ENCODE data around the gene CLEC18C.
"Not testable (repeated sequence)": the region's sequence is repeated elsewhere in the genome, so short reads cannot be mapped to it uniquely, and the experiment has no call there.

CLEC18C gene

DNA sequence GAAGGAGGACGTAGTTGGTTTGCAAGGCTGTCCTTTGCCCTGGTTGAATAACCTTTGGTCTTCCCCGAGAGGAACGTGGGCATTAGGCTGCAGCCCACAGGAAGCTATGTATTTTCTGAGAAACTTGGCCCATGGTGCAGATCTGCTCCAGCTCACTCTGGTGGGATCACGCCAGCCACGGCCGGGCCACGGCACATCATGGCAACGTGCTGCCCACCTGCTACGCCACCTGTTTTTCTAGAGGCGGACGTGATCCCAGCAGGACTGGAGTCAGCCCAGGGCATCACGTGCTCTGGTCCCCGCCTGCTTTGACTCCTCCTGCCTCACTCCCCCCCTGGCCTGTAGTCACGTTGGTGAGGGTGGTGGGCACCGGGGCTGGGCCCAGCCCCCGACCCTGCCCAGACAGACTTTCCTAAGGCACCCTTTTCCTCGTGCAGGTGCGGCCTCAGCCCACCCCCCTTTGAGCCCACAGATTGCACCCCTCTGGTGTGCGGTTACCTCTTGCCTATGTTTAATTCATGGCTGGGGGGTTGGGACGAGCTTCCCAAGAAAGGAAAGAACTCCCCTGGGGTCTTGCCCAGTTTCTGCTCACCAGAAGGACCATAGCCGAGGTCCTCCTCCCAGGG, at the start of gene CLEC18C:
TSS of gene CLEC18C (plus strand) at position 576 of the 626 bp plus-strand sequence. CDS start 492 bp downstream, outside the sequence.
- not testable (repeated sequence) for DNase-seq (ENCODE audit: low read depth); H3K4me3 ChIP-seq (ENCODE audit: low read length); H3K4me1 ChIP-seq (ENCODE audit: control insufficient read depth, insufficient read depth, low read length); H3K27me3 ChIP-seq (replicated peaks; ENCODE audit: control insufficient read depth, insufficient read depth, low read length); H3K9me3 ChIP-seq (ENCODE audit: control insufficient read depth, low read length); H3K9ac ChIP-seq (ENCODE audit: low read length); H3K36me3 ChIP-seq (ENCODE audit: control insufficient read depth, insufficient read depth, low read length, severe bottlenecking)

DNA sequence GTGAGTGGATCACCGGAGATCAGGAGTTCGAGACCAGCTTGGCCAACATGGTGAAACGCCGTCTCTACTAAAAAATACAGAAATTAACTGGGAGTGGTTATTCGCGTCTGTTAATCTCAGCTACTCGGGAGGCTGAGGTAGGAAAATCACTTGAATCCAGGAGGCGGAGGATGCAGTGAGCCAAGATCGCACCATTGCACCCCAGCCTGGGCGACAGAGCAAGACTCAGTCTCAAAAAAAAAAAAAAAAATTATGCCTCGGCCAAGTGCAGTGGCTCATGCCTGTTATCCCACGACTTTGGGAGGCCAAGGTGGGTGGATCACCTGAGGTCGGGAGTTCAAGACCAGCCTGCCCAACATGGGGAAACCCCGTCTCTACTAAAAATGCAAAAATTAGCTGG, 49.8 kb upstream of the CLEC18C start:
- H3K27me3 ChIP-seq (replicated peaks; ENCODE audit: control insufficient read depth, insufficient read depth, low read length); H3K4me3 ChIP-seq (ENCODE audit: low read length); H3K9ac ChIP-seq (ENCODE audit: low read length); DNase-seq (ENCODE audit: low read depth); H3K9me3 ChIP-seq (ENCODE audit: control insufficient read depth, low read length); H3K4me1 ChIP-seq (ENCODE audit: control insufficient read depth, insufficient read depth, low read length): not testable (repeated sequence)
- peaks cover 50% of the 10 kb centered on the region for H3K36me3 ChIP-seq (ENCODE audit: control insufficient read depth, insufficient read depth, low read length, severe bottlenecking)

- not testable (repeated sequence) for H3K9ac ChIP-seq (ENCODE audit: low read length); H3K4me3 ChIP-seq (ENCODE audit: low read length); H3K4me1 ChIP-seq (ENCODE audit: control insufficient read depth, insufficient read depth, low read length); H3K27me3 ChIP-seq (replicated peaks; ENCODE audit: control insufficient read depth, insufficient read depth, low read length); DNase-seq (ENCODE audit: low read depth); H3K9me3 ChIP-seq (ENCODE audit: control insufficient read depth, low read length)
- H3K36me3 ChIP-seq (ENCODE audit: control insufficient read depth, insufficient read depth, low read length, severe bottlenecking) = peaks cover 67% of the 10 kb centered on the region
These were observed 47.4 kb upstream of the CLEC18C start for GRCh38 chr16:70126226-70126625.

- not testable (repeated sequence) for H3K9me3 ChIP-seq (ENCODE audit: control insufficient read depth, low read length); H3K4me3 ChIP-seq (ENCODE audit: low read length)
- H3K36me3 ChIP-seq (ENCODE audit: control insufficient read depth, insufficient read depth, low read length, severe bottlenecking) = peaks cover 66% of the 10 kb centered on the region
These were observed 45.9 kb upstream of the CLEC18C start for GRCh38 chr16:70127706-70128105.

GRCh38 chr16:70128844-70129243, 44.7 kb upstream of the CLEC18C start:
- H3K27me3 ChIP-seq (replicated peaks; ENCODE audit: control insufficient read depth, insufficient read depth, low read length); H3K4me1 ChIP-seq (ENCODE audit: control insufficient read depth, insufficient read depth, low read length); H3K9ac ChIP-seq (ENCODE audit: low read length); H3K9me3 ChIP-seq (ENCODE audit: control insufficient read depth, low read length); DNase-seq (ENCODE audit: low read depth); H3K4me3 ChIP-seq (ENCODE audit: low read length): not testable (repeated sequence)
- peaks cover 66% of the 10 kb centered on the region for H3K36me3 ChIP-seq (ENCODE audit: control insufficient read depth, insufficient read depth, low read length, severe bottlenecking)

More at GRCh38 chr16:70127706-70128105, 45.9 kb upstream of the CLEC18C start:
- not testable (repeated sequence) for DNase-seq (ENCODE audit: low read depth); H3K27me3 ChIP-seq (replicated peaks; ENCODE audit: control insufficient read depth, insufficient read depth, low read length); H3K4me1 ChIP-seq (ENCODE audit: control insufficient read depth, insufficient read depth, low read length); H3K9ac ChIP-seq (ENCODE audit: low read length)

GRCh38 chr16:70135796-70136195, 37.8 kb upstream of the CLEC18C start:
- not testable (repeated sequence) for DNase-seq (ENCODE audit: low read depth); H3K9ac ChIP-seq (ENCODE audit: low read length); H3K4me1 ChIP-seq (ENCODE audit: control insufficient read depth, insufficient read depth, low read length); H3K9me3 ChIP-seq (ENCODE audit: control insufficient read depth, low read length); H3K4me3 ChIP-seq (ENCODE audit: low read length); H3K27me3 ChIP-seq (replicated peaks; ENCODE audit: control insufficient read depth, insufficient read depth, low read length)
- peaks cover 72% of the 10 kb centered on the region for H3K36me3 ChIP-seq (ENCODE audit: control insufficient read depth, insufficient read depth, low read length, severe bottlenecking)

- not testable (repeated sequence) for H3K4me3 ChIP-seq (ENCODE audit: low read length); H3K4me1 ChIP-seq (ENCODE audit: control insufficient read depth, insufficient read depth, low read length); H3K9me3 ChIP-seq (ENCODE audit: control insufficient read depth, low read length); H3K27me3 ChIP-seq (replicated peaks; ENCODE audit: control insufficient read depth, insufficient read depth, low read length); H3K9ac ChIP-seq (ENCODE audit: low read length); DNase-seq (ENCODE audit: low read depth)
- peaks cover 75% of the 10 kb centered on the region for H3K36me3 ChIP-seq (ENCODE audit: control insufficient read depth, insufficient read depth, low read length, severe bottlenecking)
These were observed 37.0 kb upstream of the CLEC18C start for GRCh38 chr16:70136595-70136994.

DNA sequence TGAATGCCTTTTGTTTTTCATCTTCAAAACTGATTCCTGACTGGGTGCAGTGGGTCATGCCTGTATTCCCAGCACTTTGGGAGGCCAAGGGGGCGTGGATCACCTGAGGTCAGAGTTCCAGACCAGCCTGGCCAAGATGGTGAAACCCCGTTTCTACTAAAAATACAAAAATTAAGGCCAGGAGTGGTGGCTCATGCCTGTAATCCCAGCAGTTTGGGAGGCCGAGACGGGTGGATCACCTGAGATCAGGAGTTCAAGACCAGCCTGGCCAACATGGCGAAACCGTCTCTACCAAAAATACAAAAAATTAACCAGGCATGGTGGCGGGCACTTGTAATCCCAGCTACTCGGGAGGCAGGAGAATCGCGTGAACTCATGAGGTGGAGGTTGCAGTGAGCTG, 30.8 kb upstream of the CLEC18C start:
- H3K27me3 ChIP-seq (replicated peaks; ENCODE audit: control insufficient read depth, insufficient read depth, low read length); H3K9ac ChIP-seq (ENCODE audit: low read length); H3K4me3 ChIP-seq (ENCODE audit: low read length); DNase-seq (ENCODE audit: low read depth); H3K4me1 ChIP-seq (ENCODE audit: control insufficient read depth, insufficient read depth, low read length); H3K9me3 ChIP-seq (ENCODE audit: control insufficient read depth, low read length): not testable (repeated sequence)
- H3K36me3 ChIP-seq (ENCODE audit: control insufficient read depth, insufficient read depth, low read length, severe bottlenecking) = peaks cover 65% of the 10 kb centered on the region

DNA sequence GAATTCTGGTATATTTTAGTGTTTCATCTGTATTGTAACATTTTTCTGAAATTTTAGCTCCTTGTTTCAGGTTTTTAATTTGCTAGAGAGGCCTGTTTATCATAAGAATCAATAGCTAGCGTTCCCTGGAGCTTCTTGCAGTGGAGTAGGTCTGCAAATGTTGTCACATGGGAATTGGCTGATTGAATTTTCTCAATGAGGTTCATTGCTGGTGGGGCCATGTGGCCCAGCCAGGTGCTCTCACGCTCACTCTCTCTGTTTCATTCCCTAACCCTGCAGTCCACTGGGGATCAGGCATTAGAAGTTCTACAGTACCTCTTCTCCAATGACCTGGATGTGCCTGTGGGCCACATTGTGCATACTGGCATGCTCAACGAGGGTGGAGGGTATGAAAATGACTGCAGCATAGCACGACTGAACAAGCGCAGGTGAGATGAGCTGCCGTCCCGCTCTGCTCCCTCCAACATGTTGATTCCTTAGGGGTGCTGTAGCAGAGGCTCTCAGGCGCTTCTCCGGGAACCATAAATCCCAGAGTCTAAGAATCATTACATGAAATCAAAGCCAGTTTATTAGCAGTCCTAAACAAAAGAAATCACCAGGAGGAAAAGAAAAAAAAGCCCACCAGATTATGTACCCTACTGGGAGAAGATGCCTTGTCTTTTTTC, 30.2 kb upstream of the CLEC18C start:
- DNase-seq (ENCODE audit: low read depth); H3K4me1 ChIP-seq (ENCODE audit: control insufficient read depth, insufficient read depth, low read length); H3K9ac ChIP-seq (ENCODE audit: low read length); H3K9me3 ChIP-seq (ENCODE audit: control insufficient read depth, low read length); H3K4me3 ChIP-seq (ENCODE audit: low read length); H3K27me3 ChIP-seq (replicated peaks; ENCODE audit: control insufficient read depth, insufficient read depth, low read length): not testable (repeated sequence)
- peaks cover 68% of the 10 kb centered on the region for H3K36me3 ChIP-seq (ENCODE audit: control insufficient read depth, insufficient read depth, low read length, severe bottlenecking)

DNA sequence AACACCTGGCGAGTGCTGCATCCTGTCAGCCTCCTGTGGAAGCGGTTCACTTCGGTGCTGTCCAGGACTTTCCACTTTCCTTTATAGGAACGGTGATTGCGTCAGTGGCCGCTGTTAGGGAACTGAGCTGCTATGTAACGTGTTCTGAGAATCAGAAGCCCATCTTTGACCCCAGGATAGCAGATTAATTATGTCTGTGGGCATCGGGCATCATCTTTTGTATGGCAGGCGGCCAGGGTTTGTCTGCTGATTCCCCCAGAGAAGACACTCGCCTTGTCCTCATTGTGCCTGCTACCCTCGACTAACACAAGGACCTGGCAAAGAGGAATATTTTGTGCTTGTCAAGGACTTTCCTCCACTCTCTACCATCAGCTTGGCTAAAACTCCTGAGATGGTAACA, 25.7 kb upstream of the CLEC18C start:
- not testable (repeated sequence) for H3K27me3 ChIP-seq (replicated peaks; ENCODE audit: control insufficient read depth, insufficient read depth, low read length); H3K9ac ChIP-seq (ENCODE audit: low read length); H3K4me1 ChIP-seq (ENCODE audit: control insufficient read depth, insufficient read depth, low read length); H3K9me3 ChIP-seq (ENCODE audit: control insufficient read depth, low read length); DNase-seq (ENCODE audit: low read depth); H3K4me3 ChIP-seq (ENCODE audit: low read length)
- H3K36me3 ChIP-seq (ENCODE audit: control insufficient read depth, insufficient read depth, low read length, severe bottlenecking) = peaks cover 68% of the 10 kb centered on the region

DNA sequence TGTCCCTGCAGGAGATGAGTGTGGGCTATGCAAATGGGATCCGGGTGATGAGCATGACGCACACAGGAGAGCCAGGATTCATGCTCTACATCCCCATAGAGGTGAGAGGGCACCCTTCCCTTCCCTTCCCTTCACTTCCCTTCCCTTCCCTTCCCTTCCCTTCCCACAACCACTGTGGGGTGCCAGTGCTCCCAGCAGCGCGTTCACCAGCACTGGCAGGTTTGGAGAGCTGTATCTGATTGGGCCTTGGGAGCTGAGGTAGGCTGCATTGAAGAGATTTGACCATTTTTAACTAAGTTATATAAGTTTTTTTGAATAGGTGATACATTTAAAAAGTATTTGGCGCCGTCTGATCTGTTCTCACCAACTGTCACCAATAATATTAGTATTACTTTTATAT, 25.1 kb upstream of the CLEC18C start:
- peaks cover 68% of the 10 kb centered on the region for H3K36me3 ChIP-seq (ENCODE audit: control insufficient read depth, insufficient read depth, low read length, severe bottlenecking)
- DNase-seq (ENCODE audit: low read depth) = not testable (repeated sequence)

GRCh38 chr16:70149296-70149695, 24.3 kb upstream of the CLEC18C start:
- H3K4me1 ChIP-seq (ENCODE audit: control insufficient read depth, insufficient read depth, low read length); H3K9ac ChIP-seq (ENCODE audit: low read length); H3K9me3 ChIP-seq (ENCODE audit: control insufficient read depth, low read length); H3K4me3 ChIP-seq (ENCODE audit: low read length); DNase-seq (ENCODE audit: low read depth); H3K27me3 ChIP-seq (replicated peaks; ENCODE audit: control insufficient read depth, insufficient read depth, low read length): not testable (repeated sequence)
- peaks cover 70% of the 10 kb centered on the region for H3K36me3 ChIP-seq (ENCODE audit: control insufficient read depth, insufficient read depth, low read length, severe bottlenecking)

More for the DNA sequence above, 25.1 kb upstream of the CLEC18C start:
- H3K9ac ChIP-seq (ENCODE audit: low read length); H3K4me1 ChIP-seq (ENCODE audit: control insufficient read depth, insufficient read depth, low read length); H3K9me3 ChIP-seq (ENCODE audit: control insufficient read depth, low read length); H3K4me3 ChIP-seq (ENCODE audit: low read length); H3K27me3 ChIP-seq (replicated peaks; ENCODE audit: control insufficient read depth, insufficient read depth, low read length): not testable (repeated sequence)

Data from adipocyte (in vitro differentiated cells).